CD4-positive, alpha-beta T cell treated with Interleukin-4 for 4 hours (primary cell): ENCODE data around the gene VCP.

Experiments used
- DNase-seq: peaks from one replicate; pipeline ENCODE4 v3.0.0-alpha.2; 2020

VCP gene

DNA sequence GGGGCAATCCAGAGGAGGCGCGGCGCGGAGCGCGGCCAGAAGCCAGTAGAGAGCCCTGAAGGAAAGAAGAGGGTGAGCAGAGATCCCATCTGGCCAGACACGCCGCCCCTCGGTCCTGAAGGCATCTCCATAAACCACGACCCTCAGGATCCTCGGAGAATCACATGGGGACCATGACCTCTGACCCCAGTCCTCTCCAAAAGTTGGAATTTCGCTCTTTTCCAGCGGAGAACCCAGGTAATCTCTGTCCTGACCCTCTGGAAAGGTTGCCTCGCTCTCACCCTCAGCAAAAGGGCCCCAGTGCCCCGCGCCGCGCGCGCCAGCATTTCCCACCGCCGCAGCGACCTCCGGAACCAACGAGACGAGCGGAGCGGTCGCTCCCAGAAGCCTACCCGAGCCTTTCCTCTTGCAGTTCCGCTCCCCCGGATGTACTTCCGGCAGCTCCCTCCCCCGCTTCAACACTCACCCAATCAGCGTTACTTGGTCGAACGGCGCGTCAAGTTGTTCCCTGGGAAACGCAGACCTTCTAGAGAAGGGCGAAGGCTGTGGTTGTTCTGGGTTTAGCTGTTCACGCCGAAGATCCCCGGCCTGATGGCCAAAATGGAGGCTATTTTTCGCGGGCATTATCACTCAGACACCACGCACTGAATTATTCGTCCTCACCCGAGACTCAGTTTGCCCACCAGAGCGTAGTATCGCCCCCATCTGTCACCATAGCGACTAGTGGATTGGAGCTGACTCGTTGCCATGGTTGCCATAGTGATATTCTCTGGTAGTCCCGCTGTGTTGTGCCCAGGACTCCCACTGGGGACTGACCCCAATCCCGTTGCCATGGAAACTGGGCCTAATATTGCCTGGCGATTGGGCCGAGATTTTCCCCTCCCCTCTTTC lies 30.6 kb upstream of the VCP start, which contains the start of gene STOML2:
STOML2 (minus strand) TSS at position 363 of the 891 bp plus-strand sequence; CDS start at position 326, 37 bp downstream.
- DNase-seq, result peak; percentile 96

DNA sequence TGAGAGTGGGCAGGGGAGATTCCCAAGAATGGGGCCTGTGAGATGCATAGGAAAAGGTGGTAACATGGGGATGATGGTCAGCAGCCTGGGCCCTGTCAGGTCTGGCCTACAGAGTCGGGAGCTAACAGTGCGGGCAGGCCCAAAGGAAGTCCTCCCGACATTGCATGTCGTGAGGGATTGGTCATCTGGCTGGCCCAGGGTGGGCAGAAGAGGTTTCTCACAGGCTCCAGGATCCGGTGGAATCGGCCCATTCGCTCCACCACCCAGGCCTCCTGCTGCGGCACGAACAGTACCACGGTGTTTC lies 30.0 kb upstream of the VCP start:
- DNase-seq, result no peak

DNA sequence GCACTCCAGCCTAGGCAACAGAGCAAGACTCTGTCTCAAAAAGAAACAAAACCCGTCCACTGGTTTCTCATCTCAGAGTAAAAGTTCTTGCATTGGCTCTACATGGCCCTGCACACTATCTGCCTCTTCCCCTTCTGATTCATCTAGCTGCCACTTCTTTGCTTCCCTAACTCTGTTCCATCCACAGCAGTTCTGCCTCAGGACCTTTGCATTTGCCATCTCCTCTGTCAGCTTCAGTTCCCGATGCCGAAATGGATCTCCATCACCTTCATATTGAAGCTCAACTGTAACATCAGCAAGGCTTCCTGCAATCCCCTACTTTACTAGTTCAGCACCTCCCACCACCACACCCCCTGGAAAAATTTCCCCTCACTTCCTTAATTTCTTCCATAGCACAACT lies 25.1 kb upstream of the VCP start:
- no peak for DNase-seq

GRCh38 chr9:35096035-35096849 lies 23.8 kb upstream of the VCP start, which contains the start of gene PIGO:
Gene PIGO (minus strand): TSS chr9:35096591. CDS start chr9:35095565, 1,026 bp downstream.
- peak; percentile 89 for DNase-seq

- no peak for DNase-seq
Observed at GRCh38 chr9:35091536-35091935, 19.1 kb upstream of the VCP start.

- no peak for DNase-seq
Observed at GRCh38 chr9:35089434-35089833, 17.0 kb upstream of the VCP start.

DNA sequence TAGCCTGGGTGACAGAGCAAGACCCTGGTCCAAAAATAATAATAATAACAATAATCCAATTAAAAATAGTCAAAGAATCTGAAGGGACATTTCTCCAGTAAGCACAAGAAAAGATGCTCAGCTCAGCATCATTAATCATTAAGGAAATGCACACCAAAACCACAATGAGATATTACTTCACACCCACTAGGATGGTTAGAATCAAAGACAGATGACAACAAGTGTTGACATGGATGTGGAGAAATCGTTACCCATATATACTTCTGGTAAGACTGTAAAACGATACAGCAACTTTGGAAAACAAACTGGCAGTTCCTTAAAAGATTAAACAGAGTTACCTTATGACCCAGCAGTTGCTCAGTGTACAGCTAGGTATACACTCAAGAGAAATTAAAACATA lies 12.7 kb upstream of the VCP start:
- peak; percentile 19 for DNase-seq

GRCh38 chr9:35079426-35080341 lies 7.3 kb upstream of the VCP start, which contains the start of gene FANCG:
Gene FANCG (minus strand): TSS chr9:35079942. CDS start chr9:35079524, 418 bp downstream.
- DNase-seq, result peak; percentile 83

DNA sequence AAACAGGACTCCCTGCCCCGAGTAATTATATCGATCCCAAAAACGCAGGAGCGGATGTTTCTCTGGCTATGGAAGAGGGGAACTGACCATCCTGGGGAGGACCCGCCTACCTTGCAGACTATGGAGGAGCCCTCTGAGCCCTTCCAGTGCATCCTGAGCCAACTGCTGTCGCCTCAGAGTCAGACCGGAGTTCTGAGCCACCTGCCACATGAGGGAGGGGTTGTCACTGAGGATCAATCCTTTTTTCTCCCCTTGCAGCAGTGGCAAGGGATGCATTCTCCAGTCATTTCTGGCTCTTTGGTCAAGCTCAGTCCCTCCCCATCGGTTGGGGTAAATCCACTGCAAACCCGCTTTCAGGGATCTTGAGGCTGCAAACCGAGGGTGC lies 6.6 kb upstream of the VCP start:
- DNase-seq, result no peak

GRCh38 chr9:35078066-35078465 lies 5.6 kb upstream of the VCP start:
- DNase-seq, result no peak

DNA sequence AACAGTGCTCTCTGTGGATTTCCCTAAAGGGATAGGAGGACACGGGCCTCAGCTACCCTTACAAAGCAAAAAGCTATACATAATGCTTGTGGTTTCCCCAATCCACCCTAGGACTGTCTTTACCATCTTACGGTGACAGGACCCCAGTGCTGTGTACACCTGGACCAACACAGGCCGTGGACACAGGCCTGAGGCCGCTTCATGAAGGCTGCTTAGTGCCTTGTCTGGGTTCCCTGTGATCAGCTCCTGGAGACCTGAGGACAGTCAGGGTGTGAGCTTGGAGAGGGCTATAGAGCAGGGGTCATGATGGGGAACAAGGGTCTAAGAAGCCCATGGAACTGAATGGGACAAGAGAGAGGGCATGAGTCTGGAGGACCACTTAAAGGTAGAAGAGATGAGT lies 4.4 kb upstream of the VCP start:
- DNase-seq, result no peak

GRCh38 chr9:35075358-35075757 lies 2.9 kb upstream of the VCP start:
- no peak for DNase-seq

DNA sequence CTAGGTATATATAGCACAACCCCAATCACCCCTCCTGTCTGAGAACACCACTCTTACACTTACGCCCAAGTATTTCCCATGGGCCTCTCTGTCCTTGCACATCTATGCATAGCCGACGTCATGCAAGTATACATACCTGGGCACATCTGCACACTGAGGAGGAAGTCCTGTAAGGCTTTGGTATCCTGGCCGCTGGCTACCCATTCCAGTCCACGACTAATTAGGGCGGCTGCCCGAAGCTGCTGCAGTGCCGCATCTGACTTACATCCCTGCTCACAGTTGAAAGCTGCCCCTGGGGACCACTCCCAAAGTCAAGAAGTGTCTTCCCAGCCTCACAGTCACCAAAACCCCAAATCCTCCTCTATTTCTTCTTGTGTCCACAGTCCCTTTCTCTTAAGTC lies 2.4 kb upstream of the VCP start:
- DNase-seq, result no peak

GRCh38 chr9:35074141-35074540 lies 1.7 kb upstream of the VCP start:
- no peak for DNase-seq

DNA sequence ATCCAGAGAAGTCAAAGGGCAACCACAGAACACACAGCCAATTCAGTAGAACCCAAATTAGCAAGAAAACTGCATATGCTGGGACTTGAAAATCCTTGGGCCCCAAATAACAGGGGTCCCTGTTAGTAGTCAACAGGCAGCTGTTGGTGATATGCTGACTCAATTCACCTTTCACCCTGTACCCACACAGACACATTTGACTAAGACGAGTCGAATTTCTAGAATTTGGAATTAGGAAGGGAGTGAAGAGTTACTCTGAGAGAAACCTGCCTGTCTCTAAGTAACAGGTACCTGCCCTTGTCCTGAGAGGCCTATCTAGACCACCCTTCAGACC lies 821 bp upstream of the VCP start:
- DNase-seq, result no peak

DNA sequence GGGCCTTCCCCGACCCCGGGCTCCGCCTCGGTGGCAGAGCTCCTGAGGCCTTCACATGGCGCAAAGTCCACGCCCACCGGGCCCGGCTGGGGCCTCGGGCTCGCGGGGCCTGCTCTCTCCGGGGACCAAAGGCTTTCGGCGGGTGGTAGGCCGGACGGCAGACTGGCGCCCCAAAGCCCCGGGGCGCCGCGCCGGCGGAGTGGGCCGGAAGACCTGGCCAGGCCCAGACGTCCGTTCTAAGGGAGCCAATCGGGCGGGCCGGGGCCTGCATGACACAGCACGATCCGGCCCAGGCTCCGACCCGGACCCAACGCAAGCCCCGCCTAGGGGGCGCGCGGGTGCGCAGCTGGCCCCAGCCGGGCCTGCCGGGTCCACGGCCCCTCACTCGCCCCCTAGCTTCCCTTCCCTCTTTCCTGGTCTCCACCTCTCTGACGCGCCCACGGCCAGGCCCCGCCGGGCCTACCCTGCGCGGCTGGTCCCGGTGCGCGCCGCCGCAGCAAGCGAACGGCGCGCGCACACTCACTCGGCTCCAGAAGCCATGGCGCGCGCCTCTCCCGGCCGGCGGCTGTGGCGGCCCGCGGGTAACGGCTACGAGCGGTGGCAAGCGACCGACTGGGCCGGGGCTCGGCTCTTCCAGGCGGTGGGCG lies 488 bp downstream of the VCP start:
- peak; percentile 66 for DNase-seq

DNA sequence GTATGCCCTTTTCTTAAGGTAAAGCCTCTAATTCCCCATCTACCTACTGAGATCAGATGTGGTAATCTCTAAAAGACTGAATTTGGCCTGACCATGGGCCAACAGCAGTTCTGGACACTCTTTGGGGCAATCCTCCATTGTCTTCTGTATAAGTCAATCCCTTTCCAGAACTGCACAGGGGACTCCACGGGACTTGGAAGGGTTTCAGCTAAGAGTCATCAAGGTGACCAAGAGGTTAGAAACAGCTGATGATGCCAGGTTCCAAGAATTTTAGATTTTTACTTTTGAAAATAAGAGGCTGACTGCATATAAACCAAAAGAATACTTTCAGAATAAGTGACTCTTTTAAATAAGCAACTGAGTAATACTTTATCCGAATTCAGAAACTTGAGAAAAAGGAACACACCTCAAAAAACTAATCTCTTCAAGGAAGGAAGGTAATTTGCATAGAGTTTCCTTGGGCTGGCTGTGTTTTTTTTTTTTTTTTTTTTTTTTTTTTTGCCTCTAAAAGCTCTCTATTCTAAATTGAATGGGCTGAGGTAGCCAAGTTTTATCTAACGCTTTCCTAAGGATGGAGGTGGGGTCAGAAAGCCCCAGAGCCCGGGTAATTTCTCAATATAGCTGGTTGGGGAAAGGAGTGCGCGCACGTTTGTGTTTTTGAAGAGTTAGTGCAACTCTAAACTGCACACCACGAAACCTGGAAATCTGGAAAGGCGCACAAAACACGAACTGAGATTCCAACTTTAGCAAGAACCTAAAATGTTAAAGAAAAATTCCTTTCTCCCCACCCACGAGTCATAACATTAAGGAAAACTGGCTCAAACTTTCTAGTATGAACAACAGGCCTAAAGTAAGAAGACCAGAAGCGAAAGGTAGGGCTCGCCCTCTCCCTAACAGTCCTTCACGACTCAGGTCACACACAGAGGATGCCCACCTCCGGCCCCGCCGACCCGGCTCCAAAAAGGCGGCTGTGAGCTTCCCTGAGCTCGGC lies 1.3 kb downstream of the VCP start:
- DNase-seq, result no peak

DNA sequence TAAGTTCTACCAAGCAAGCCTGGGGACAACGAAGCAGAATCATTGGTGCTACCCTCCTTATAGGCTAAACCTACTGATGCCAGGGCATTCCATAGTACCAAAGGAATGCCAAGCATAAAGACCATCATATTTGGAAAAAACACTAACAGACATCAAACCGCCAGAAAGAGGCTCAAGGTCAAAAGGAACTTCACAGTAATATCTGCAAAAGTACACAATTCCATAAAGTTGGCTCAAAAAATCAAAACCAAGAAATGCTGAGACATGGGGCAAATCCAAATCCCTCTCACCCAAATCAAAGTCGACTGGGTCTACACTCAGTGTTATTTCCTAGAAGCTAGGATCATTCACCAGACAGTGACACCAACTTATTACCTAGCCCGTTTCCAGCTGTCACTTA lies 3.4 kb downstream of the VCP start:
- DNase-seq, result no peak

- DNase-seq, result no peak
Observed at GRCh38 chr9:35067056-35067455, 5.4 kb downstream of the VCP start.

- no peak for DNase-seq
Observed at GRCh38 chr9:35060548-35061207, 11.7 kb downstream of the VCP start.

GRCh38 chr9:35059438-35059837 lies 13.0 kb downstream of the VCP start:
- DNase-seq, result no peak
